Fibroblast of skin of left quadriceps (primary cell): ENCODE data around the gene FNTB.

Source experiments
- DNase-seq, 2 experiments: peaks; one replicate each; pipeline ENCODE4 v3.0.0-alpha.2; 2013; ENCODE audit warnings: low read depth in 2 of 2

Gene FNTB

DNA sequence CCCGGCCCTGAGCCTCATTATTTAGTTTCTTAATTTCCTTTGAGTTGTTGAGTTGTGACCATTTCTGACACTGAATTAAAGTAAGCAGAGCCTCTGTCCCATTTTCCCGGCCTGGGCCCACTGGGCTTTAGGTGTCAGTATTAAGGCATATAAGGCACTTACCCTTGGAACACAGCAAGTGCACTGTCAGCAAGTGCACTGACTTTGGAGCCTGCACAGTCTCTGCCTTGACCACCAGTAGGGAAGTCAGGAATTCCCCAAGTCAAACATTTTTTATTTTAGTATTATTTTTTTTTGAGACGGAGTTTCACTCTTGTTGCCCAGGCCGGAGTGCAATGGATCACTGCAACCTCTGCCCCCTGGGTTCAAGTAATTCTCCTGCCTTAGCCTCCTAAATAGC is 59.0 kb downstream of the FNTB start:
- no peak for DNase-seq

DNA sequence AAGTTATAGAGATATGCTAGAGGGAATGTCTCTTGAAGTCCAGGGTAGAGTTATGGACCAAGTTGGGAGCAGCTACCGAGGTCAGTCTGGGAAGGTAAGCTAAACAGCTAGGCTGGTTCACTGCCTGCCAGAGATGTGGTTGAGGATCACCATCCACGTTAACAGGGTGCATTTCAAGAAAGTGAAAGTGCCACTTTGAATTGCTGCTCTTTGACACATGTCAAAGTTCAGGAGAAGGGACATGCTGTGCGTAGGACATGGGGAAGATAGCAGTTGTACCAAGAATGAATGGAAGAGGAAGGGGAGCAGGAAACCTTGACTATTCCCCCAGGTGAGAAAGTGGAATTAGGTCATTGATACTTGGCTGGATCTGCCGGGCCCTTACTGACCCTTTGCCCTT is 66.1 kb downstream of the FNTB start:
- DNase-seq, result no peak

DNA sequence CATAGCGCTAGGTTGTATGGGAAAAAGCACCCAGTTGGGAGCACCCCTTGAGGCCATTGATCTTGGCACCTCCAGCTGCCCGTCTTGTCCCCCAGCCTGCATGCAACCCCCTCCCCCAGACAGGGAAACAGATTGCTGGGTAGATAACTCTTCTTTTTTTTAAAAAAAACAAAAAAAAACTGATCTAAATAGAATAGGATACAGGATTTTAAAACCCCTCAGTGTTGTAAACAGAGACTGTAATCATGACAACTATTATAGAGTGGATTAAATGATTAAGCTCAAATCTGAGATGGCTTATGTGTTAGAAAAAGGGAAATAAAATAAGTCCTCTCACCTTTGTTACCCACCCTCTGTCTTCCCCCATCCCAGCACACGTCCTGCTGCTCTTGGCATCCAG is 66.8 kb downstream of the FNTB start:
- DNase-seq, result no peak

DNA sequence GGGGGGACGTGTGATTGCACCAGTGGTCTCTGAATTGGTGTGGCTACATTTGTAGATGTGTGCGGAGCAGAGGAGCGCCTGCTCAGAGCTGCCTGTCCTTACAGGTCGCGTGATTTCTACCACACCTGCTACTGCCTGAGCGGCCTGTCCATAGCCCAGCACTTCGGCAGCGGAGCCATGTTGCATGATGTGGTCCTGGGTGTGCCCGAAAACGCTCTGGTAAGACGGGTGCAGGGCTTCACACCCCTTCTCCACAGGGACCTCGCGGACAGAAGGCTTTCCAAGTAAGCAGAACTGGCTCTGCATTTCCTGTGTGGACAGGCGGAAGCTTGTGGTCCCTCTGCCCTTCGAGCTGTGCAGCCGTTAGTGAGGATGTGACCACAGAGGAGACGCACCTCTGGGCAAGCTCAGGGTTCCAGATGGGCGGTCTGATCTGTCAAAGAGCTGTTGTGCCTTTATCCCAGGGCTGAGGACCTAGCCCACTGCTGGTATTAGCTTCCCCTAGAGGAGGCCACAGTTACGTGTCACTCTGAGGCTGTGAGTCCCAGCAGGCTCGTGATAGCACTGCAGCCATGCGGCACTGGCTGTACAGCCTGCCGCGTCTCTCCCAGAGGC is 67.9 kb downstream of the FNTB start:
- no peak for DNase-seq

DNA sequence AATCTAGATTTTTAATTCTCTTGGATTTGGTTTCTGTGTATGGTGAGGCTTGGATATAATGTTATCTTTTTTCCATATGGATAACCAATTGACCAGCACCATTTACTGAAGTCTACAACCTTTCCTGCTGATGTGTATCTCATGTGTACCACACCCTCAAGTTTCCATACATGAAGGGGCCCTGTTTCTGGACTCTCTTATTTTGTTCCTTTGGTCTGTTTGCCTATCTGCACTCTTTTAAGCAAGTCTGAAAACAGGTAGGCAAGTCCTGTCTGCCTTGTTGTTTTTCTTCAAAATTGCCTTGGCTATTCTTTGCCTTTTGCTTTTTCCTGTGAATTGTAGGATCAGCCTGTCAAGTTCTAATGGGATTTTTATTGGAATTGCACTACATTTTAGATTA is 71.0 kb downstream of the FNTB start:
- no peak for DNase-seq

DNA sequence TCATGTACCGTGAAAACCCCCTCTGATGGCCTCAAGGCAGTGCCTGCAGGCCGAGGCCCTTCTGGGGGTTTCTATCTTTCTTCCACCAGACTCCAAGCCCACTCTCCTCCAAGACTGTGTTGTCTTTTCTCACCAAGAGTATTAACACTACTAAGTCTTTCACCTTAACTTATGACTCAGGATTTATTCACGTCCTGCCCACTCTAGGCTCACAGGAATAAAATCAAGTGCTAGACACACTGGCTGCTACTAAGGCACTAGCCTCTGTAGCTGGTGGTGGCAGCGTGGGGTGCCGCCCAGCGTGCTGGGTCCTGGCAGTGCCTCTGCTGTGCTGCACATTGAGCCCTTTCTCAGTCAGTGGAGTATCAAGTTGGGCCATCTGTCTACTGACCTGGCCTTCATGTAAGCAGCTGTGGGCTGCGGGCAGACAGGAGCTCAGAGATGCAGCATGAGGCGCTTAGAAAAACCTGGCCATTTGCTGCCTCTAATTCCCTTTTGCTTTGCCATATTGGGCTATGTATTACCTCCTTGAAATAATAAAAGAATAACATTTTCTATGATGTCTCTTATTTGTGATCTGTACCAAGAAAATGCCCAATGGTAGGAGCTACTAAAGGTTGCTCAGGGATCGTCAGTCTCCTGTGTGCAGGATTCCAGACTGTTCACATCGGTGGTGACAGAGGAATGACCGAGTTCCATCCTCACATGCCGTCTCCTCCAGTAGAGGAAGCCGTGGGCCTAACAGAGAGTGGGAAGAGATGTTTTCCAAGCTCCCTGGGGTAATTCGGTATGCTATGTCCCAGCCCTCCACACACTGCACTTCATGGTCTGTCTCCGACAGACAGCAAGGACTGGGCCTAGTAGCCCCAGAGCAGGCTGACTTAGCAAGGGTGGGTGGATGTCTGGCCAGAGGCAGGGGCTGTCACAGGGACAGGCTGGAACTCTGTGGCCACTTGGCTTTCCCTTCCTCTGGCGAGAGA is 75.7 kb downstream of the FNTB start:
- no peak for DNase-seq

DNA sequence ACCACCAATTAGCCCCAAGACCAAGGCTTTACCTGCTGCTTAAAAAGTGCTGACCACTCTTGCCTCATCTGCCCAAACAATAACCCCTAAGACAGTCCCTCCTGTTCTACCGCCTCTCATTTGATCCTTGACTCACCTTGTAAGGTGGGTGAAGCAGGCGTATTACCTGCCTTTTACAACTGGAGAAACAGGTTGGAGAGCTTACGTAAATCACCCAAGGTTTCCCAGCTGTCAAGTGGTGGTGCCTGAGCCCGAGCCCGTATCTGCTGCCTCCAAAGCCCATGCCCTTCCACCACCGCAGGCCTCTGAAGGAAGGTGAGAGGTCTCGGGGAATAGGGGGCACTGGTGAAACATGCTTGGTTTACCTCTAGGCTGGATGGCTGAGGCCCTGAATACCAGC is 79.0 kb downstream of the FNTB start:
- no peak for DNase-seq

DNA sequence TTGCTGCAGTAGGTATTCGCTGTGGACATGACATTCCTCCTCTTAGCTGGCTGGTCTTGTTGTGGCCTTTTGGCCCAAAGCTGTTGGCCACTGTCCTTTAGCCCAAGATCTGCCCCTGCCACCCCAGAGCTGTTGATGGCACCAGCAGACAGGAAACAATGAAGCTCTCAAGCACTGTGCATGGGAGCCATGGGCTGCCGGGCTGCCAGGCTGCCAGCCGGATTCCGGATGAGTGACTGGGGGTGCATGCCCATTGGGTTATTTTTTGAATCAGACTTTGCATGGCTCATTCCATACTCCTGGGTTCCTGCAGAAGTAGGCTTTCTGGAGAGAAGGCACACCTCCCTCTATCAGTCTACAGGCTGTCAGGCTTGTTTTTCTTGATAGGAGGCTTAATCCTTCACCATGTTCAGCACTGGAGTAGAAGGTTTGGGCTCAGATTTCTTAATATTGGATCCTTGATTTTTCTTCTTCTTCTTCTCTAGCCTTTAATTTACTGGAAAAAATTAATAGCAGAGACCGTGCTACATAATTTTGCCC is 83.2 kb downstream of the FNTB start:
- no peak for DNase-seq

DNA sequence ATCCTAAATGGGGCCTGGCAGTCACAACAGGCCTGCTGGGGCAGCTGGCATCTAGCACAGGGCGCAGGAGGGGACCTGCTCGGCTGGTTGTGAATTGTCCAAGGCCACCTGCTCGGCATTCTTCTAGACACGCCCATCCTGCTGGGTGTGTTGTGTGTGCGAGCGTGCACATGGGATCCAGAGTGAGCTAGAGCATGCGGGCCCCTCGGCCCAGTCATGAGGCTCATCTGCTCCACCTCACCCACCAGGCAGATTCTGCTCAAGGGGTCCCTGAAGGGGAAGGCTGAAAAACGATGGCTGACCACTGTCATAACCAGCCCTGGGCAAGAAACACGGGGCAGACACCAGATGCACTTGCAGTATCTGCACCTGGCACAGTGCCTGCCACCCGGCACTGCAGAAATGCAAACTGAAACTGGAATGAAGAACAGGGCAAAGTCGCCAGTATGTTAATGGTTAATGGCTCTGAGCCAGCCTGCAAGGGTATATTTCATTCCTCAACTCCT is 83.8 kb downstream of the FNTB start:
- peak in 1 of 2 experiments; percentile 3 for DNase-seq

DNA sequence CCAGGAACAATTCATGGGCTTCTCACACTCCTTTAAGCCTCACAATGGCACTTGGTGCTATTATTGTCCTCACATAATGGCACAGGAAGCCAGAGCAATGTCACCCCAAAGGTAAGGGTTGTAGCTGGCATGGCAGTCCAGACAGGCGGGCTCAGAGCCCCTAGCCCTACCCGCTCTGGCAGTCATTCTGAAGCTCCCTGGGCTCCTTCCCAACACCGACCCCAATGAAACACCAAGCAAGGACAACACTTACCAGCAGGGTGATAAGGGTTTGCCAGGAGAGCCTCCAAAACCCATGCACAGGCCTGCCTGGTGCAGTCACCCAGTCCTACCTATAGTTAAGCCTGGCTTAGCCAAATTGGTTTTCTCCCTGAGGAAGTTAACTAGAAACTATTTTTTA is 84.8 kb downstream of the FNTB start:
- DNase-seq, result no peak

DNA sequence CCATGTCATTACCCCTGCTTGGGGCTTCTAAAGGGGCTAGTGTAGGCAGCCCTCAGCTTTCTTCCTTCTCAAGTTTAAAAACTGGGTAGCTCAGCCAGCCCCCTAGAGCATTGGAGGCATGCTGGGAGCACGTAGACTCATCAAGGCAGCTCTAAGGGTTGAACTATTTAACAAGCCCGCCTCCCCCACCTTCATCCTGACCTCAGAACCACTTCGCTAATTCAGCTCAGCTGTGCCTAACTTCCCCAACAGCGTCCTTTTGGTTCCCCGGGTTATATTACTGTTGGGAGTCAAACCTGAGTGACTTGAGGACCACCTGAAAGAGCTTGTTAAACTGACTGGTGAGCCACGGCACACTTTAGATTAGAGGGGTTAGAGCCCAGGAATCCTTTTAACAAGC is 85.6 kb downstream of the FNTB start:
- DNase-seq, result peak in 1 of 2 experiments; percentile 14

DNA sequence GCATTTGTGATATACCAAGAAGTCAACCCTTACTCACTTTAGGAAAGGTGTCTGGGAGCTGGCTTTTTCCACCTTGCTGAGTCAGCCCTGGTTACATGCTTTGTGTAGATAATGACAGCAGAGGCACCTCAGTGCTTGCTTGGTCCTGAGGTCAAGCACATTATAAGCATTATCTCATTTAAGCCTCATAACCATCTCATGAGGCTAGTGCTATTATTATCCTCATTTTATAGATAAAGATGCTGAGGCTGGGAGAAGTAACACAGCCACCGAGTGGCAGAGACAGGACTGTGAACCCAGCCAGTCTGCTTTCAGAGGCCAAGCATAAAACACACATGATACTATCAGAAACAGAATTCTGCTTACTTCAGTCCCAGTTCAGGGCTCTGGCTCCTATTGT is 86.2 kb downstream of the FNTB start:
- DNase-seq, result no peak

DNA sequence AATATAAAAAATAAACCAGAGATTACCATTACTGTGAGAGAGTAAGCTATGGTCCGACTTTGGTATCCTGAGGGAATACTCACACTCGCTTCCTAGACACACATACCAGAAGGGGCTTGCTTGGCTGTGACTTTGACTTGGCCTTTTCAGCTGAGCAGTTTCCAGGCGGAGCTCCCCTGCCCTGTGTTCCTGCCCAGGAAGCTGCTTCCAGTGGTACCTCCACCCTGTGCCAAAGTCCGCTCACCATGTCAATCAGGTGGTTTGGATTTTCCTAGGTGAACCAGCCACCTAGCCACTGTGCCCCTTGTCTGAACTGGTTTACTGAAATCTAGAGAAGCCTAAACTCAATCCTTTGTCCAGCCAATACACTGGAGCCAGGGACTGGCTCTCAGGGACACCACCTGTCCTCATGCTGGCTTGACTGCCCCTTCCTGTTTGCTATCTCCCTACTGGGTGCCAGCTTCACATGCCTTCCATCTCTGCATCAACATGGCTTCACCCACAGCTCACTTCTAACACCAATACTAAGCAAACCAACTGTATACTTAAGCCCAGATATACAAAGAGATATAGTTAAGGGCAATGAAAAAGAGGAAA is 87.0 kb downstream of the FNTB start:
- no peak for DNase-seq

DNA sequence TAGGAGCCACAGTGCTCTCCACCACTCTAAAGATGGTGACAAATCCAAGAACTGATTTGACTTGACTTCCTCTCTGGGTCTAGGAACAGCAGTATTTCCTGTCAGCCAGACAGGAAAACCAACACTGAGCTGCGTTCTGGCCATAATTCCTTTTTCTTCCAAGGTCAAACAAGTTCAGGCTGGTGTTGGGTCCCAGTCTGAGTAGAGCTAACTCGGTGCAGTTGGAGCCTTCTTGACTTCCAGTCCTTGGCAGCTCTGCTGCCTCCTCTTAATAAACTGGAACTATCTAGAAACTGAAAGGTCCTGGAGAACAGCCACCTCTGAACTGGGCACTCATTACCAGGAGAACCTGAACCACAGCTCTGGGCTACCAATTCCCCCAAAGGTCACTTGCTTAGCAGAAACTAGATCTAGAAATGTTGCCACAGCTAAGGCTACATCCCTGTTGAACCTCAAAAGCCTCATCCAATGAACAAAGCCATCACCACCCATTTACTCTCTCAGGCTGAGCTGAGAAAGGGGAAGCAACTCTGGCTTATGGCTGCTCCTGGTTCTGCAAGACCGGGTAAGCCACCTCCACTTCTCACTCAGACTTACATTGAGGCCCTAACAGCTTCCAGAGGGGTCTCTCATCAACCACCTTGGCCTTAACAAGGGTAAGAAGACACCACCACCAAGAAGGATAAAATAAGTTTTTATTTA is 87.9 kb downstream of the FNTB start:
- DNase-seq, result no peak

DNA sequence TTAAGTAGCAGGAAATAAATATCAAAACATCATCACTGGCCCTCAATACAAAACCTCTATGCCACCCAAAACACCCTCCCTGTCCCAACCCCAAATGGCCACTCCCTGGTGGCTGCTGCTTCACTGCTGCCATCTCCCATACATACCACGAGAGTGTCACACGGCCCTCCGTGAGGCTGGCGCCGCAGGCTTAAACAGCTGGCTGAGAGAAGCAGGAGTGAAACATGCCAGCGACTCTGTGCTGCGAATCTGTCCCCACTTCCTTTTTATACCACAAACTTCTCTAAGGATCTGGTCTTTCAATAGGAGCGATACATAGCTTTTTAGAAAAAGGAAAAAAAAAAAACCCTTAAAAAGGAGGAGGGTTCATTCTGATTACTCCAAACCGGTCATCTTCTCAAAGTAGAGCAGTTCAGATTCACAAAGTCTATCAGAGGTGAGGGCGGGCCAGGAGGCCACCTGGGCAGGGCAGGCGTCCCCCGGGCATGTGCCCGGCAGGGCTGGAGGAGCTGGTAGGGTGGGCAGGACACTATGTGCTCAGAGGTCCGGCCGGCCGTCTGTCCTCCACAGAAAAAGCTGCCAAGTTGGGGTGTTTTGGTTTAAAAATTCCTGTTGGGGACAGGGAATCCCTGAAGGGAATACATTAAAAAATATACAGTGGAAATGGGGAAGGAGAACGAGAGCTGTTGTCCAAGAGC is 89.1 kb downstream of the FNTB start:
- DNase-seq, result no peak

DNA sequence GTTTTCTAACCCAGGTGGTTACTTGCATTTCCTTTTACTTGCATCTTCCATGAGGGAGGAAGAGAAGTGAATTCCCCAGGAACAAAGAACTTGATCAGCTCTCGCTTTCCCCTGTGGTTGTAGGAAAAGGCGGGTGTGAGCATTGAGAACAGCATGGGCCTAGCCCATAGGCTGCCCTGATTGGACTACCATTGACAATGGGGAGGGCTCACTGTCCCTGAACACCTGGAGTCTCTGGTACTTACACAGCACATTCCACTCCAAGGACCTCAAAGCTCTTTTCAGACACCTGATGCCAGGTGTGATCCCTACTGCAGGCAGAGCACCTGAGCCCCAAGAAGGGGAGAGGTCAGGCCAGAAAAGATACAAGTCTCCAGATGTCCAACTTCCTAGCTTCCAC is 90.6 kb downstream of the FNTB start:
- no peak for DNase-seq

DNA sequence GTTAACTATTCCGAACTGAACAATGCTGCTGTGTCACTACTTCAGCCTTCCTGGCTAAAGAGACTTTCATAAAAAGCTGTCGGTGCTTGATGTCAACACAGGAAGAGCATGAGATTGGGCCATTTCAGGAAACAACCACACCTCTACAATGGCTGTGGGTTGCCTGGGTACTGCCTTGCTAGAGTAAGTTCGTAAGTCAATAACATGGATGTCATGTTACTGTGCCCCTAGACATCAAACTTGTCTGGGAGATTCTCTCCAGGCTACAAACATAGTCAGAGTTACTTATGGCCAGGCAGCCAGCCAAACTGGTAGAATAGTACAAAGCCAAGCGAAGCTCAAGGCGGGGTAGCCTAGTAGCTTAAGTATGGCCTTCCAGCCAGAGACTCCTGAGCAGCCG is 92.5 kb downstream of the FNTB start:
- DNase-seq, result no peak

DNA sequence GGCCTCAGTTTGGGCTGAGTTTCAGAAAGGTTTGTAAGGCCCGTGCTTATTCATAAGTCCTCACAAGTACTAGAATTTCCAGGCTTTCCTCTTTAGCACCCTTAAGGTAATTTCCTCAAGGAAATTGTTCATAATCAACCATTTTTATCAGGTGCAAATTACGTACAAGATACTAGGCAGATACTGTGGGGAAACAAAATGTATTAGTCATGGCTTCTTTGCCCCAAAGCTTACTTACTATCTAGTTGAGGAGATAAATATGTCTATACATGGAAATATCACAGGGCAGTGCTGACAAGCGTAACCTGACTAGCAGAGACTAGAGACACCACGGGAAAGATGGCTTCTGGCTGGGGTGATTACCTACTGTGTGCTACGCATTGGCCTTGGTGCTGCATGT is 93.1 kb downstream of the FNTB start:
- DNase-seq, result no peak

DNA sequence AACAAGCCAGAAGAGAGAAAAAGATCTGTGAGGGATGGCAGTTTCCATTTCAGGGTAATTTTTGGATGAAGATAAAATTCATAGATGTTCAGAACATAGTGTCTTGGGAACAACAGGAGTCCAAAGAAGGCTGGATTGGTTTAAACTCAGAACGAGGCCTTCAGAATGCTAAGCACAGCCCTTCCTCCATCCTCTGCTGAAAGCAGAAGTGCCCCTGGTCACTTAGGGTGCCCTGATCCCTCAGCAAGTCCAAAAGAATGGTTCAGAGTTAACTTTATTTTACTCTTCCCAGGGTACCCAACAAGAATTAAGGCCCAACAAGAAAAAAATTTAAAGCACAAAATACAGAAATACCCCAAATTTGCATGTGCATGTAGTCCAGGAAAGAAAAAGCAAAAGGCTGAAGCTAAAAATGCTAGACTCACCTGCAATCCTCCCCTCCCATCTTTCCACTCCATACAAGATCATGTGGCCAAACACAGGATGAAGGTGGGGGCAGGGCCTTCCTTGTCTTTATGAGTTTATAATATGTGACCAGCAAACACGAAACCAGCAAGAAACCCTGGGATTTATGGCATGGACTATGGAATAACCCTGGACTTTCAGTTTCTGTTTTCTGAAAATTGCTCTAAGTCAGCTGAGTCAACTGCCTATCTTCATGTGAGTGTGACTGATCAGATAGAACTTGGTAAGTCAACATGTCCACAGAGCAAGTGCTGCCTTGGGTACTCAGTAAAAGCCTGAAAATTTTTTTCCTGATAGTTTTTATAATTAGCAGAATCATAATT is 94.5 kb downstream of the FNTB start:
- no peak for DNase-seq

DNA sequence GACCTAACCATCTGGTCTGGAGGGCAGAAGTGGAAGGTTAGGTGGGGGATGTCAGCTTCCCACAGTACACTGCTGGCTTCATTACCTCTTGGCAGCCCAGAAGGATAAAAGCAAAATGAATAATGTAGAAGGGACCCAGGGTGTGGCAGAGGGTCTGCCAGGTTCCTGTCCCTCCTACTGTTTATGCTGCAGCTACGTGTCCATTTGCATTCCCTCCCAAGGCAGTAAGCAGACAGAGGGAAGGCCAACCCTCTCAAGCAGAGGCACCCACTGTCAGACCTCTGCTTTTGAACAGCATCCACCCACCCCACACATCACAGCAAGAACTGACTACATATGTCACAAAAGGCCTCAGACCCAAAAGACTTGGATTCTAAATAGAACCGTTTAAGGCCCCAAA is 96.2 kb downstream of the FNTB start:
- DNase-seq, result no peak
